ENCODE measurements around the gene IGFBP3.

DNA sequence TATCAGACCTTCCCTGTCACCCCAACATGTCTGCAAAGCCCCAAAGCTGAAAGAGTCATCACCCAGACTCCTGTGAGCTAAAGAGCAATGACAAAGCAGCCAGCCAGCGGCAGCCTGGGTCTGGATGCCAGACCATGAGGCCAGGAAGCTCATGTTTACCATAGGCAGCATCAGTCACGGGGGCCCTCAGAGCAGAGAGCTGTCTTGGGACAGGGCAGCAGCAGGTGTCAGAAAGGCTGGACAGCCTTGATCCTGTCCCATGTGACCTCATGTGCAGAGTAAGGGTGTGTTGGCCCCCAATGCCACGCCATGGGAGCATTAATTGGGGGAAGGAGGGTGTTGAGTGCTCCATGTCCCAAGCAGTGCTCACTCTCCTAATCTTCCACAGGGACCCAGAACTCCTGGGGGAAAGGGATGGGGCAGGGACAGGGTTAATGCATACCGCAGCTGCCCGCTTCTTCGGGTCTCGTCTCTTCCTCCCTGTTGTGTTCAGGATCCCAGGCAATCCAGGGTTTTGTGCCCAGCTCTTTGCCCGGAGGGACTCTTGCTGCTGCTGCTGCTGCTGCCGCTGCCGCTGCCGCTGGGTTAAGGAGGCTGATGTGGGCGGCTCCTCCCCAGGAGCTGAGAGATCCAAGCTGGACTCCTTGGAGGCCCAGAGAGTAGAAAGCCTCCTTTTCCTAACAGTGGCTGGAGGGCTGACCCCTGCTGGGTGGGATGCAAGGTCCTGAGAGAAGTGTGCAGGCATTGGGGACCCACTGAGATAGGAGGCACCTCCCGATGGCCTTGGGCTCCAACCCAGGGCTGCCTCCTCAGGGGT is 55.3 kb downstream of the IGFBP3 start:
- TF ChIP-seq POLR2A (IDR thresholded peaks at IDR 0.05): no peak
- TF ChIP-seq, protein P1, sequence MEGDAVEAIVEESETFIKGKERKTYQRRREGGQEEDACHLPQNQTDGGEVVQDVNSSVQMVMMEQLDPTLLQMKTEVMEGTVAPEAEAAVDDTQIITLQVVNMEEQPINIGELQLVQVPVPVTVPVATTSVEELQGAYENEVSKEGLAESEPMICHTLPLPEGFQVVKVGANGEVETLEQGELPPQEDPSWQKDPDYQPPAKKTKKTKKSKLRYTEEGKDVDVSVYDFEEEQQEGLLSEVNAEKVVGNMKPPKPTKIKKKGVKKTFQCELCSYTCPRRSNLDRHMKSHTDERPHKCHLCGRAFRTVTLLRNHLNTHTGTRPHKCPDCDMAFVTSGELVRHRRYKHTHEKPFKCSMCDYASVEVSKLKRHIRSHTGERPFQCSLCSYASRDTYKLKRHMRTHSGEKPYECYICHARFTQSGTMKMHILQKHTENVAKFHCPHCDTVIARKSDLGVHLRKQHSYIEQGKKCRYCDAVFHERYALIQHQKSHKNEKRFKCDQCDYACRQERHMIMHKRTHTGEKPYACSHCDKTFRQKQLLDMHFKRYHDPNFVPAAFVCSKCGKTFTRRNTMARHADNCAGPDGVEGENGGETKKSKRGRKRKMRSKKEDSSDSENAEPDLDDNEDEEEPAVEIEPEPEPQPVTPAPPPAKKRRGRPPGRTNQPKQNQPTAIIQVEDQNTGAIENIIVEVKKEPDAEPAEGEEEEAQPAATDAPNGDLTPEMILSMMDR (IDR thresholded peaks at IDR 0.05 in 4 of 5, conservative IDR thresholded peaks at IDR 0.05 in 1 of 5): no peak

Measured in gastrocnemius medialis (tissue), 4 donors.